GM12865 (cell line): ENCODE data around the gene PATJ.
"Not testable (repeated sequence)": the region's sequence is repeated elsewhere in the genome, so short reads cannot be mapped to it uniquely, and the experiment has no call there.

Experiments
- DNase-seq: peaks from one replicate; pipeline ENCODE4 v3.0.0; 2010; ENCODE audit warnings: low read depth
- H3K4me3 ChIP-seq: 2 replicates; pipeline ENCODE4 v1.5.1; 2011; ENCODE audit warnings: mild to moderate bottlenecking, low read depth, low read length, control low read depth
- CTCF ChIP-seq: IDR thresholded peaks from 2 replicates; pipeline ENCODE4 v1.5.1; 2011; ENCODE audit warnings: low read length, control low read depth, low read depth, inconsistent platforms; ENCODE audit not compliant: insufficient read depth; ENCODE audit errors: missing control alignments

Gene PATJ

DNA sequence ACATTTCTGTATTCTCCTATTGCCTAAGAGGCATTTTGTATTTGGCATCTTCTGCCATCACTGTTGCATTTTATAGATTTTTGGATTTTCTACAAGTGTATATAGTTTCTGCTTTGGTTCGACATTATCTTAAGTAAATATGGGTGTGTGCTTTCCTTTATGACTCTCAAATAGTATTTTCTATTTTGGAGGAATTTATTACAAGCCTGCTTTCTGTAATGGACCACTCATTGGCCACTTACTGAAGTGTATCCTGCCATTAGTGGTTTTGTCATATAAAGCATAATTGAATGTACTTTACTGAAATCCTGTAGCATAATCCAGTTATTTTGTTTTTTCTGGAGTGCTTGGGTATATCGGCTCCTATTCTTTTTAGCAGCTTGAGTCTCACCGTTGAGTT lies 184.3 kb downstream of the PATJ start:
- no peak for TF ChIP-seq CTCF
- DNase-seq: no peak
- no peak overlapping the region for H3K4me3 ChIP-seq

GRCh38 chr1:61930116-61930645 lies 187.9 kb downstream of the PATJ start:
- no peak for TF ChIP-seq CTCF
- no peak overlapping the region for H3K4me3 ChIP-seq
- DNase-seq: no peak

- no peak for DNase-seq
- no peak overlapping the region for H3K4me3 ChIP-seq
- TF ChIP-seq CTCF: no peak
Observed at GRCh38 chr1:61931587-61932279, 189.5 kb downstream of the PATJ start.

DNA sequence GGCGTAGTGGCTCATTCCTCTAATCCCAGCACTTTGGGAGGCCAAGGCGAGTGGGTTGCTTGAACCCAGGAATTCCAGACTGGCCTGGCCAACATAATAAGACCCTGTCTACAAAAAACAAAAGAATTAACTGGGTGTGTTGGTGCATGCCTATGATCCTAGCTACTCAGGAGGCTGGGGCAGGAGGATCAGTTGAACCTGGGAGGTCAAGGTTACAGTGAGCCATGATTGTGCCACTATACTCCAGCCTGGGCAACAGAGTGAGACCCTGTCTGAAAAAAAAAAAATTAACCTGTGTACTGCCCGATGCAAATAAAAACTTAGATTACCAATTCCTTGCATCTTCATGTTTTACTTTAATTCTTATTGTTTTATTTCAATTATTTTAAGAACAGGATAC lies 193.2 kb downstream of the PATJ start:
- no peak overlapping the region for H3K4me3 ChIP-seq
- DNase-seq: no peak
- no peak for TF ChIP-seq CTCF

GRCh38 chr1:61936839-61937238 lies 194.6 kb downstream of the PATJ start:
- no peak for TF ChIP-seq CTCF
- H3K4me3 ChIP-seq: no peak overlapping the region
- DNase-seq: no peak

- no peak for TF ChIP-seq CTCF
- H3K4me3 ChIP-seq: no peak overlapping the region
- no peak for DNase-seq
Observed at GRCh38 chr1:61941794-61942193, 199.5 kb downstream of the PATJ start.

DNA sequence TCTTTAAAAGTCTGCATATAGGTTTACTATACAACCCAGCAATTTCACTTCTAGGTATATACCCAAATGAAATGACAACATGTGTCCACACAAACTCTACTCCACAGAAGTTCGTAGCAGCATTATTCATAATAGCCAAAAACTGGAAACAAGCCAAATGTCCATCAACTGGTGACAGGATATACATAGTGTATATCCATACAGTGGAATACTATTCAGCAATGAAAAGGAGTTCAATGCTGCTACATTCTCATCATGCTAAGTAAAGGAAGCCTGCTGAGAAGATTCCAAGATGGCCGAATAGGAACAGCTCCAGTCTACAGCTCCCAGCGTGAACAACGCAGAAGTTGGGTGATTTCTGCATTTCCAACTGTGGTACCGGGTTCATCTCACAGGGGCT lies 200.6 kb downstream of the PATJ start:
- TF ChIP-seq CTCF: no peak
- H3K4me3 ChIP-seq: no peak overlapping the region
- no peak for DNase-seq

- not testable (repeated sequence) for H3K4me3 ChIP-seq
Observed at GRCh38 chr1:61948685-61949084, 206.4 kb downstream of the PATJ start.

More at GRCh38 chr1:61948685-61949084, 206.4 kb downstream of the PATJ start:
- DNase-seq: not testable (repeated sequence)
